HG03108 (cell line): ENCODE results near the gene SLC44A1.

Experiments used
- ATAC-seq: cut with Tn5 transposase; IDR thresholded peaks from one replicate; pipeline ENCODE4 v1.9.1; 2021; ENCODE audit warnings: moderate library complexity; ENCODE audit not compliant: unreplicated experiment

Gene SLC44A1

DNA sequence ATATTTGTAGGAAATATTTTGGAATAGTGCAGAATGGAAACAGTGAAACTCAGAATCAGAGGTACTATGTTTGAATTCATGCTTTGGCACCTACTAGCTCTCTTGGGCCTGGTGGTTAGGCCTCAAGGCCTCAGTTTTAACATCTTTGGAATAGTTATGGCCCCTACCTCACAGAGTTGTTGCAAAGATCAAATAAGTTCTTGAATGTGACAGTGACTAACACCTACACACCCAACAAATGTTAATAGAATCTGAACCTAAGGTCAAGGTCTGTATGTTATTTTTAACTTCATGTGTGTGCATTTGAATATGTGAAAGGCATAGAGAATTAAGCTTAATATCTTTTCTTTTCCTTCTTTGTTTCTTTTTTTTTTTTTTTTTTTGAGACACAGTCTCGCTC is 87.3 kb downstream of the SLC44A1 start:
- ATAC-seq = no peak

DNA sequence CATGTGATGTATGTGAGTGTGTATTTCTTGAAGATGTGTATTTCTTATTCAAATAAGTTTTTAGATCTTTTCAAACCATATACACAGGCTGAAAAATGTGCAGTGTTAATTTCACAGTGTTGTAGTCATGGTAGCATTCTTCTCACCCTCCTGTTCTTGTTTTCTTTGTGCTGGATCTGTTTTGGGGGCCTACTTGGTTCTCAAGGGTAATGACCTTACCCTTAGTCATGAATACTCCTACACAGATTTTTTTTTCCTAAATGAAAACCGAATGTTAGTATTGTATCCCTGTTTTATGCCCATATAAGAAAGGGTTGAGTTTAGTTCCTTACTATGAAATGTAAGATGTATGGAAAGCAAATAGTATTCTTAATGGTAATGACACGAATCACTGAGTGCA is 88.0 kb downstream of the SLC44A1 start:
- ATAC-seq = no peak

DNA sequence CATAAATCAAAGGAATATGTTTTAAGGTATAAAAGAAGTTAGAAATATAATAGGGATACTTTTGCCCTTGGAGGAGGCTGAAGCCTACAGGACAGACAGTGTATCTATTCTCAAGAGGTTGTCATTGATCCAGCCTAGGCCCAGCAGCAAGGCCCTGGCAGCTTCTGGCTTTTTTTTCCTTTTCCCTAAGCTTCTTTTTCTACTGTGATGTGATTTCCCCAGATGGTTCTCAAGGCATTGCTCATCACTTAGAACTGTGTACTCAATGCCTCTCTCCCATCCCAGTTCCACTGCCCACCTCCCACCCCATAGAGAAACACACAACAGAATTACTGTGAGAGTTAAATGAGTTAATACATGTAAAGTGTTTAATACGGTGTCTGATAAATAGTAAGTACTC is 88.6 kb downstream of the SLC44A1 start:
- no peak for ATAC-seq

DNA sequence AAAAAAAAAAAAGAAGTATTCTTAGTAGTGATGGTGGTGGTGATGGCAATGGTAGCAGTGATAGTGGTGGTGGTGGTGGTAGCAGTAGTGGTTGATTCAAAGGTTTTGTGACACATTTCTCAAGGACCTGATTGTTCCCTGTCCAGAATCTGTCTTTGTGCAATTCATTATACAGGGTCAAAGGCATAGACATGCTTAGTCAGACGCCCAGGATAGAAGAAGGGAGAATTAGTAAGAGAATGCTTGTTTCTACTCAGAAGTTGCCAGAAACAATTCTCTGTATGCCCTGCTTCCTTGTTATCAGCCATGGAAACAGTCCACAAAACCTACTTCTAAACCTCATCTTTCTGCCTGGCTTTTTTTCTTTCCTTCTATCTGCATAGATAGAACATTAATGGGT is 89.4 kb downstream of the SLC44A1 start:
- no peak for ATAC-seq

DNA sequence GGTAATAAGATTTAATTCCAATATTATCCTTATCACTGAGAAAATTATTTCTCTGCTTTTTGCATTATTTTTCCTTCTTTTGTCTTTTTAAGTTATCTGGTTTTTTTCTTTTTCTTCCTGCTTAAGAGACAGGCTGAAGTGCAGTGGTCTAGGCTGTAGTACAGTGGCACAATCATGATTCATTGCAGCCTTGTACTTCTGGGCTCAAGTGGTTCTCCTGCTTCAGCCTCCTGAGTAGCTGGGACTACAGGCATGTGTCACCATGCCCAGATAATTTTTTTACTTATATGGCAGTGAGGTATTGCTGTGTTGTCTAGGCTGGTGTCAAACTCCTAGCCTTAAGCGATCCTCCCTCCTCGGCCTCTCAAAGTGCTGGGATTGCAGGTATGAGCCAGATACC is 93.9 kb downstream of the SLC44A1 start:
- ATAC-seq = no peak

DNA sequence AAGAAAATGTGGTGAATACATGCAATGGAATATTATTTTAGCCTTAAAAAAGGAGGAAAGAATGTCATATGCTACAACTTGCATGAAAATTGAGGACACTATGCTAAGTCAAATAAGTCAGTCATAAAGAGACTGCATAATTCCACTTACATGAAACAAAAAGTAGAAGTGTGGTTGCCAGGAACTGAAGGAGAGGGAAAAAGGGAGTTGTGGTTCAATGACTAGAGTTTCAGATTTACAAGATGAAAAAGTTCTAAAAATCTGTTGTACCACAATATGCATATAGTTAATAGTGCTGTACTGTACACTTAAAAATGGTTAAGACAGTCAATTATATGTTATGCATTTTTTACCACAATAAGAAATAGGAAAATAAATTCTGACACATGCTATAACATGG is 95.4 kb downstream of the SLC44A1 start:
- no peak for ATAC-seq

DNA sequence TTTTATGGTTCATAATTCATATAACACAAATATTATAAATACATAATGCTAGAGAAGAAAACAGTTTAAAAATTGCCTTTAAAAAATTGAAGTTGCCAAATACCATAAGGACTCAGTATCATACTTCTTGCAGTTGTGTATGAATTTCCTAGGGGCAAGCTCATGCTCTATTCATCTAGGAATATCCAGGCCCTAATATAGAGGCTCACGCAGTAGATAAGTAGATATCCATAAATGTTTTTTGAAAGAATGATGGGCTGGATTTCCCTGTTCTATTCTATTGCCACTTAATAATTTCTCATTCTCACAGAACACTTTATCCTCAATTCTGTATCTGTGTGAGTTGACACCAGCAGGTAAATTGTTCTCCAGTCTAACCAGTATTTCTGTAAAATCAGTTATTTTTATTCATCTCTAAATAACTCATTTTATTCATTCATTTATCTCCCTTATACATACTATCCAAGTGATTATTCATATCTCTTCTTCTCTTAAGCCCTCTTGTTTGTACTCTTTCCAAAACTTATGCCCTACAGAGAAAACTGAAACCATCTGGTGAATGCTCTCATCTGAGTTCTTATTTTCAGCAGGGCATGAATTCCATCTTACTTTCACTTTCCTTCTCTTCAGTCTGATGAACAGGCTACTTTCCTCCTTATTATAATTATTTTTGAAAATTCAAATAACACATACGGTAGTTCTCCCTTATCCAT is 97.1 kb downstream of the SLC44A1 start:
- ATAC-seq = no peak

DNA sequence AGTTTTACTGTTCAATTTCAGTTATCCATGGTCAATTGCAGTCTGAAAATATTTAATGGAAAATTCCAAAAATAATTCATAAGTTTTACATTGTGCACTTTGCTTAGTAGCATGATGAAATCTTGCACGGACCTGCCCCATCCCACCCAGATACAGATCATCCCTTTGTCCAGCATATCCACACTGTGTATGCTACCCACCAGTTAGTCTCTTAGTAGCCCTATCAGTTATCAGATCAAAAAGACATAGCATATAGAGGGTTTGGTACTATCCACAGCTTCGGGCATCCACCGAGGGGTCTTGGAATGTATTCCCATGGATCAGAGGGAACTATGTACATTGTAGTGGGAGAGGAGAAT is 97.7 kb downstream of the SLC44A1 start:
- ATAC-seq = no peak

DNA sequence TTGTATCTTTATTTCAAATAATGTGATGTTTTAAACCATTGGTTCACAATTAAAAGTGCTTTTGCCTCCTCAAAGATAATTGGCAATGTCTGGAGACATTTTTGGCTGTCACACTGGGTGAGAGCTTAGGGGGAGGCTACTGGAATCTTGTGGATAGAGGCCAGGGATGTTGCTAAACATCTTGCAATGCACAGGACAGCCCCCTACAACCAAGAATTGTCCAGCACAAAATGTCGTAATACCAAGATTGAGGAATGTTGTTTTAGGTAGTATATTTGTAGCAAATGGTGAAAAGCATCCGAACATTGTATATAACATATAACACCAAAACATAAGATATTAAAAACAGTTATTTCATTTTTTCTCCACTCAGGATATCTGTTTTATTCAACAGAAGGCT is 99.8 kb downstream of the SLC44A1 start:
- no peak for ATAC-seq

DNA sequence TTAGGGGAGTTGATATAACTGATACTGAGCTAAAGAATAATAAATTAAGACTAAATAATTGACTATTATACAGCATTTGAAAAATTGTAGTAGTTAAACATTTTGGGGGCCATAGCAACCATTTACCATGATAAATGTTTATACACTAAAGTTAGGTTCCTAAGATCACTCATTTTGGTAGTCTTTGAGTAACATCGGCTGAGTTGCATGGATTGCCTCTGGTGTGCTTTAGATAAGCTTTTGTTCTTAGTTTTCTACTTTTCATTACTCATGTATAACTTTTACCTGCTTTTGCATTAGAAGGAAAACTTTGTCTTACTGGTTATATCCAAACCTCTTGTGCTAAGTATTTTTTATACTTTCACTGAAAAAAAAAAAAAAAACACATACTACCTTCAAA is 101.2 kb downstream of the SLC44A1 start:
- ATAC-seq = no peak

DNA sequence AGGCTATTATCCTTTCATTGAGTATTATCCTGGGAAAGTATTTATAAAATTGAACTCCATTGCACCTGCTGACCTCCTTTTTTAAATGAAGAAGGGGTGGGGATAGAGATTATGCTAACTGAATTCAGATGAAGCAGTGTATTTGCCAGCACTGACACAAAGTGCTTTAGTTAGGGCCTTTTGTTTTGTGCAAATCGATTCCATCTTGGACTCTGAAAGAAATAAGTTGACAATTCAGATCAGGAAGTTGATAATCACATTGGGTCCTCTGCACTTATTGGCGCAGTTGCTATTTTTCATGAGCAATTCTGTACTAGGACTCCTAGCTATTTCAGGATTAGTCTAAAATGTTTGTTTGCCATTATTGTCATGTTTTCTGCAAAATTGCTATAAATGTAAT is 101.8 kb downstream of the SLC44A1 start:
- ATAC-seq = no peak

DNA sequence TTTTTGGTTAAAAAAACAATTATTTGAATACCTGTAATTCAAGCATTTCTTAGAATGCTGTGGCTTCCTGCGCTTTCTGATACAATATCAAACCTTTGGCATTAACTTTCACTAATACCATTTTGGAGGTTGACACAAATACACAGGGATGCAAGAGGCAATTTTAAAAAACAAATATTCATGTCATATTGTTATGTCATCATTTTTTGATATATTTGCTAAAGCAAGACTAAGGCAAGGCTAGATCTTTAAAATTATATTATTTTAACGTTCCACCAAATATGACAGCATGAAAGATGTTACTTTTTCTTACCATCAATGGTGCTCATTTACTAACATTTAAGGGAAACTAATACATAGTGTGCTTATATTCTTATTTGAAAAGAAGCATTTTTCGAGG is 110.0 kb downstream of the SLC44A1 start:
- ATAC-seq = no peak

DNA sequence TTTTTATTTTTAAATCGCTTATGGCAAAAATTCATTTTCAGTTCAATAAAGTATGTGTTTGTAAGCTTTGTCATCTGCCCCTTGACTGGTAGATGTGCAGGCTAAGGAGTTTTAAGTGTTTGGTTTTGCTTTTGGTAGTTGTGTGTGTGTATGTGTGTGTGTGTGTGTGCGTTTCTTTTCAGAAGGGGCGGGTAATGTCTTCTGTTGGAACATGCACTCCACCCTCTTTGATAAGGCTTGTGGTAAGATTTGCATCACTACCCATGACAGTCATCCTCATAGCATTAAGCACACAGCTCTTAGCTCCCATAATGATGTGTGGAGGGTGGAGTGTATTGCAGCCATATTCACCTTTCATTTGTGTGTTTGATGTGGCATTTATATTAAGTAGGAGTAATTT is 111.3 kb downstream of the SLC44A1 start:
- ATAC-seq = no peak

DNA sequence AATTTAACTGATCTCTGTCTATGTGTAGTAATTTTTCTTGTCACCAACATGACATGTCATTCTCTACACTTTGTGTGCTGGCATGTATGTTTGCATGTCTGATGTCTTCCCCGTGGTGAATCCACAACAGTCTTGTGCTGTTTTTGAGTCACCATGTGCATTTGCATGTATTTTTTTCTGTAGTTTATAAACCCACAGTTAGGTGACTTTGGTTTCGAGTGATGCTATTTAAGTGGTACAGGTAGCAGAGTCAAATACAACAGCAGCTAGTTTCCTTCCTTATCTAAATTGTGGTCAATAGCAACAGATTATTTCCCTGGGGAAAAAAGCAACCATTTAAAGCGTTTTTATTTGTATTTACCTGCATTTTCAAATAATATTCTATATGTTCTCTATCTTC is 113.5 kb downstream of the SLC44A1 start:
- ATAC-seq = peak; percentile 95

DNA sequence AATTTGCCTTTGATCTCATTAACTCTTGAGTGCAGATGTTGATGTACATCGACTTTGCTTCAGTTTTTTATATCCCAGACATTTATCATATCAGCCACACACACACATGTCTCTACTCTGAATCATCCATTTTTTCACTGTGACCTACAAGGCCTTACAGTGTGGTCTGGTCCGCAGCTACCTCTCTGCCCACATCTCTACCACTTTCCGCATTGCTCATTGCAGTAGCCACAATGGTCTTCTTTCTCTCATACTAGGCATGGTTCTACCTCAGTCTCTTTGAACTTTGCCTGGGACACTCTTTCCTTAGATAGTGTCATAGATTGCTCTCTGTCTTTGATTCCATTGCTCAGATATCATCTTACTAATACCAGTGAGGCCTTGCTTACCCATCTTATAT is 115.4 kb downstream of the SLC44A1 start:
- ATAC-seq = no peak

DNA sequence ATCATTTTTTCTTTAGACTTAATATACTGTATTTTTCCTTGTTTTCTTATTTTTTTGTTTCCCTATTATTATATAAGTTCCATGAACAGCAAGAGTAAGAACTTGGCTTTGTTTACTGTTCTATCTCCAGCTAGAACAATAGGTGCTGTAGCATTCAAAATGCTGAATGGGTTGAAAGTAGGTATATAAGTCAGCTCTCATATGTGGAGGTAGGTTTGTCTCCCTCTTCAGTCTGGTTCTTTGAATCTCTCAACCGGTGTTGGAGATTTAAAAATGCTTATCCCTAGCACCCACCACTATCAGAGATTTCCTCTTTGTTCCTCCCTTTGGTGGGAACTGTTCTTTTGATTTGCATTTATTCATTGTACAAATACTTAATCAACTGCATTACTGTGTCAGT is 115.9 kb downstream of the SLC44A1 start:
- ATAC-seq = no peak

DNA sequence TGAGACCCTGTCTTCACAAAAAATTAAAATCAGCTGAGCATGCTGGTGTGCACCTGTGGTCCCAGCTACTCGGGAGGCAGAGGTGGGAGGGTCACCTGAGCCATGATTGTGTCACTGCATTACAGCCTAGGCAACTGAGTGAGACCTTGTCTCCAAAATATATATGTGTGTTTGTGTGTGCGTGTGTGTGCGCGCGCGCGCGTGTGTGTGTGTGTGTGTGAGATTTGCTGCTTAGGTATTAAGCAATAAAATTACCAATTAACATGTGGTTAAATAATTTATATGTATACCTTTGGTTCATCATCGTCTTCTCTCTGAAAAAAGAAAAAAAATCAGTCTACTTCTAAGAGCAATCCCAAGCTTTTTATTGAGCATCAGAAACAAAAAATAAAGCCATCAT is 117.4 kb downstream of the SLC44A1 start:
- no peak for ATAC-seq

DNA sequence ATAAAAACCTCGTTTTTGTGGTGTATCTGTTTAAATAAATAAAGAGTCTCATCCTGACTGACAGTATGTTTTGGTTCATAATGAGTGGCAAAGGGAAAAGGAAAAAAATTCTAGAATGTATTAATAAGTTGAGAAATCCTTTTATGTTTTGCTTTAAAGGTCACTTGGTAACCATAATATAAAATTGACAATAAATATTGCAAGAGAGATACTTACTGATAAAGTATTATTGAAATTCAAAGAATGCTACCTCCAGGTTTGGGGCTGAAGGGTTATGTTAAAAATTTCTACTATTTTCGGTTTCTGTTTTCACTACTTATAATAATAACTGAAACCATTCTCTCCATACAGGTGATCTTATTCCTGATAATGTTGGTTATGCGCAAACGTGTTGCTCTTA is 118.0 kb downstream of the SLC44A1 start:
- no peak for ATAC-seq

DNA sequence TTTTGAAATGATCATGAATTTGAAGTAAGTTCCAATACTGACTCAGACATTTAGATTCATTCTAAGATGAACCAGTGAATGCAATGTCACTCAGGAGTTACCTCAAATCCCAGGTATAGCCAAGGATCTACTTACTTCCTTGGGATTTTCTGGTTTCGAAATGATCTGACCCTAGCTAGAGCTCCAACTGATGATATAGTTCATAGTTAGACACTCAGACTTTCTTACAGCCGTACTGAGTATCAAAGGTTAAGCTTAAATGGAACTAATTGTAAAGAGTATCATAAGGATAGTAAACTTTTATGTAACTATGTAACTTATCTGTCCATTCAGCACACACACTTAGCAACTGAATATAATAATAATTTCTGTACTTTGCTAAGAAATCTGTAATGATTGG is 119.4 kb downstream of the SLC44A1 start:
- ATAC-seq = no peak

DNA sequence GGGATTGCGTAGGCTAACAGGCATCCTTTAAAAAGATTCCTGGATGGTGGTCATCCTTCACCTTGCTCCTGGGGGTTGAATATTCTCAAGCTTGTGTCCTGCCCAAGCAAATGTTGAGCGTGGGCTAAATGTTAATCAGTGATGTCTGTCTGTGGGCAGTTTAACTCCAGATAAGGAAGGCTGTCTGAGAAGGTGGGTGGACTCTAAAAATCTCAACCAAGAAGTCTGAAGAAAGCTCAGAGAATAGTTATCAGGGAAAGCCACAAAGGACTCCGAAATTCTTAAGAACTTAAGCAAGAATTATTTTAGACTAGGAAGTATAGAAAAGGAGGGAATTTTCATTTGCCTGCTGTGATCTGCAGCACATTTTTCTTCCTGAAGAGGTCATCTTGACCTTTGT is 125.5 kb downstream of the SLC44A1 start:
- no peak for ATAC-seq

DNA sequence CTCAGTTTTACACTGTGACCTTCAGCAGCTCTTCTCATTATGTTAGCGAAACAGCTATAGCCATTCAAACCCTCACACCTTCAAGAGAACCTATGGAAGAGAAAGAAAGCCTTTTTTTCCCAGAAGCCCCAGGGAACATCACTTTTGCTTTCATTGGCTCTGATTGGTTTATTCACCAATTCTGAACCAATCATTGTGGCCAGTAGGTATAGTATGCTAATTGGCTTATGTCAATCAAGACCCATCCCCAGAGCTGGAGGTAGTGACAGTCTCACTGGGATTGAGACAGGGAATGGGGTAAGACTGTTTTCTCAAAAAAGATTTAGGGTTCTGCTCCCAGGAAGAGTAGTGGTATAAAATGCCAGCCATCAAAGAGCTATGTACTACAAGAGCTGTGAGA is 129.3 kb downstream of the SLC44A1 start:
- ATAC-seq = no peak

DNA sequence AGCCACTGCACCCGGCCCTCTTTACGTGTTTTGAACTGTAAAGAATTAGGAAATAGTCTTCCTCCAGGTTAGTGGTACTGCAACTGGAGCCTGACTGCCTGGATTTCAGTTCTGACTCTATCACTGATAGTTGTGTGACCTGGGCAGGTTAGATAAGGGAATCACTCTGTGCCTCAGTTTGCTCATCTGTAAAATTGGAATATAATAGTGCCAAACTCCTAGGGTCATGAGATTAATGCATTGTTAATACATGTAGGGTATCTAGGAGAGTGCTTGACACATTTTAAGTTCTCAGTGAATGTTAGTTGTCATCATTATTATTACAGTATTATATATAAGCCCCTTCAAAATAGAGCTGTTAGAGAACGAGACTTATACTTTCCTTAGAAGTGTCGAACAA is 130.9 kb downstream of the SLC44A1 start:
- ATAC-seq = no peak

DNA sequence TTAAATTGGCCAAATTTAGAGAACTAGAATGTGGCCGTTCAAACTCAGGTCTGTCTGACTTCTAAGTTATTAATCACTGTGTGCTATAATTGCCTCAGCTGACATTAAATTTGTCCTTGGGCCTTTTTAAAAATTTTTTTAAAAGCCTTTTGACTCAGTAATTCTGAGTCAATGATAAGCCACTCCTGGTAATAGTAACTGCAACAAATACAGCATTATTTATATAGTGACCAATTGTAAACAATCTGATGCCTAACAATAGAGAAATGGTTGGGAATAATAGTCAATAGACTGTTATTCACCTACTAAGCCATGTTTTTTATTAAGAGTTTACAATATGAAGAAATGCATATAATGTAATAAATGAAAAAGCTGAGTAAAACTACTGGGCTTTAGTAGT is 132.4 kb downstream of the SLC44A1 start:
- no peak for ATAC-seq
